ENCODE data around the gene POLR2H. TPM values are rescaled to one million over a fixed set of nuclear protein-coding genes. Genes with fewer than 3 reads are reported as not detected.

The POLR2H gene
- total RNA-seq, 1 experiment from 2014 or later, result 92.6 TPM

DNA sequence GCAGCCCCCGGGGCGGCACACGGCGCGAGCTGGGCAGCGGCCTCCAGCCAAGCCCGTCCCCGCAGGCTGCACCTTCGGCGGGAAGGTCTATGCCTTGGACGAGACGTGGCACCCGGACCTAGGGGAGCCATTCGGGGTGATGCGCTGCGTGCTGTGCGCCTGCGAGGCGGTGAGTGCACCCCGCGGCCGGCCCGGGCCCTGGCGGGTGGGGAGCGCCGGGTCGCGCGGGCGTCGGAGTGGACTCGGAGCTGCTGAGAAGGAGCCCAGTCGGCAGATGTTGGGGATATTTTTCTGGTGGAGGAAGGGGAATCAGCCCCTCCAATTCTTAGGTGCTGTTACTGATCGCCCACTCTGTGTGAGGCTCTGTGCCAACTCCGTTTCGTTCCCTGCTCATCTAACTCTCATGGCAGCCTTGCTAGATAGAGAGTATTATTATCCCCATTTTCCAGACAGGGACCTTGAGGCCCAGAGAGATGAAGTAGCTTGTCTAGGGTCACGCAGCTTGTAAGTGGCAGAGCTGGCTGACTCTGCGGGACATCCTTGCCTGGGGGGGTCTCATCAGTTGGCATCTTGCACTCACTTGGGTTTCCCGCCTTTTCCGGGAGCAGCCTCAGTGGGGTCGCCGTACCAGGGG, 19.2 kb downstream of the POLR2H start:
- no TSS peak for BruUV-seq (replicated peaks)
- H3K27me3 ChIP-seq (replicated peaks; ENCODE audit: insufficient read depth, low read depth, low read length, poor library complexity), result peaks cover 41% of the 10 kb centered on the region
- H3K4me1 ChIP-seq (ENCODE audit: insufficient read depth, low read length, poor library complexity, severe bottlenecking), result peaks cover 4% of the 10 kb centered on the region
- intact Hi-C loops (cut with micrococcal nuclease; ENCODE audit: unreplicated experiment), result no loop called here
- POLR2A ChIA-PET (ENCODE audit: low non-redundant PET), result no interaction called here
- CTCF ChIA-PET, result no interaction called here
- TF ChIP-seq, protein P1, sequence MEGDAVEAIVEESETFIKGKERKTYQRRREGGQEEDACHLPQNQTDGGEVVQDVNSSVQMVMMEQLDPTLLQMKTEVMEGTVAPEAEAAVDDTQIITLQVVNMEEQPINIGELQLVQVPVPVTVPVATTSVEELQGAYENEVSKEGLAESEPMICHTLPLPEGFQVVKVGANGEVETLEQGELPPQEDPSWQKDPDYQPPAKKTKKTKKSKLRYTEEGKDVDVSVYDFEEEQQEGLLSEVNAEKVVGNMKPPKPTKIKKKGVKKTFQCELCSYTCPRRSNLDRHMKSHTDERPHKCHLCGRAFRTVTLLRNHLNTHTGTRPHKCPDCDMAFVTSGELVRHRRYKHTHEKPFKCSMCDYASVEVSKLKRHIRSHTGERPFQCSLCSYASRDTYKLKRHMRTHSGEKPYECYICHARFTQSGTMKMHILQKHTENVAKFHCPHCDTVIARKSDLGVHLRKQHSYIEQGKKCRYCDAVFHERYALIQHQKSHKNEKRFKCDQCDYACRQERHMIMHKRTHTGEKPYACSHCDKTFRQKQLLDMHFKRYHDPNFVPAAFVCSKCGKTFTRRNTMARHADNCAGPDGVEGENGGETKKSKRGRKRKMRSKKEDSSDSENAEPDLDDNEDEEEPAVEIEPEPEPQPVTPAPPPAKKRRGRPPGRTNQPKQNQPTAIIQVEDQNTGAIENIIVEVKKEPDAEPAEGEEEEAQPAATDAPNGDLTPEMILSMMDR (conservative IDR thresholded peaks at IDR 0.05; ENCODE audit: low read depth, low read length), result no peak
- TF ChIP-seq EZH2 (IDR thresholded peaks at IDR 0.05; ENCODE audit: borderline replicate concordance, low read depth, low read length, poor library complexity, severe bottlenecking), result peak; percentile 98
- H3K4me3 ChIP-seq (ENCODE audit: low read depth, low read length, poor library complexity, severe bottlenecking), result peak overlapping the region; percentile 34
- no peaks in the 10 kb centered on the region for H3K36me3 ChIP-seq (ENCODE audit: insufficient read depth, low read length, poor library complexity, severe bottlenecking)
- no peak for DNase-seq (ENCODE audit: low spot score)
- no peak overlapping the region for H3K27ac ChIP-seq (ENCODE audit: low read depth, low read length, poor library complexity, severe bottlenecking)
- H3K9me3 ChIP-seq (ENCODE audit: low read depth, low read length, poor library complexity, severe bottlenecking), result no peaks in the 10 kb centered on the region

DNA sequence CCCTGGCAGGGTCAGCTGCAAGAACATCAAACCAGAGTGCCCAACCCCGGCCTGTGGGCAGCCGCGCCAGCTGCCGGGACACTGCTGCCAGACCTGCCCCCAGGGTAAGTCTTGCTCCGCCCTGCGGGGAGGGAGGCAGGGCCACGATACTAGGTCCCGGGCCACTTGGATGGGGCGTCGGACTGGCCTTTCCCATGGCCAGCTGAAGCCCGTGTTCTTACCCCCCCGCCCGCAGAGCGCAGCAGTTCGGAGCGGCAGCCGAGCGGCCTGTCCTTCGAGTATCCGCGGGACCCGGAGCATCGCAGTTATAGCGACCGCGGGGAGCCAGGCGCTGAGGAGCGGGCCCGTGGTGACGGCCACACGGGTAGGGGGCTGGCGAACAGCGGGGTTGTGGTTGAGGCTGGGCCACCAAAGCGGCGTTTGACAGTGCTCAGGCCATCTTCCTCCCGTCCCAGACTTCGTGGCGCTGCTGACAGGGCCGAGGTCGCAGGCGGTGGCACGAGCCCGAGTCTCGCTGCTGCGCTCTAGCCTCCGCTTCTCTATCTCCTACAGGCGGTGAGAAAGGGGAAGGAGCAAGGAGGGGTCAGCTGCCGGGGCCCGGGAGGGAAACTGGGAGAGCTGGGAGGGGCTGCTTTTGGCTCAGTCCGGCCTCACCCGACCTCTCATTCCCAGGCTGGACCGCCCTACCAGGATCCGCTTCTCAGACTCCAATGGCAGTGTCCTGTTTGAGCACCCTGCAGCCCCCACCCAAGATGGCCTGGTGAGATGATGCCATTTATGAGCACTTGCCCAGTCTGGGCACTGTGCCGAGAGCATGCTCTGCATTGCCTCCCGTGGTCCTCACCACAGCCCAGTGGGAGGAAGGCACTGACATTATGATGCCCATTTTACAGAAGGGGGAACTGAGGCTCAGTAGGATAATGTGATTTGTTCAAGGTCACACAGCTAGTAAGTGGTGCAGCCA, 20.0 kb downstream of the POLR2H start:
- H3K27me3 ChIP-seq (replicated peaks; ENCODE audit: insufficient read depth, low read depth, low read length, poor library complexity), result peaks cover 41% of the 10 kb centered on the region

DNA sequence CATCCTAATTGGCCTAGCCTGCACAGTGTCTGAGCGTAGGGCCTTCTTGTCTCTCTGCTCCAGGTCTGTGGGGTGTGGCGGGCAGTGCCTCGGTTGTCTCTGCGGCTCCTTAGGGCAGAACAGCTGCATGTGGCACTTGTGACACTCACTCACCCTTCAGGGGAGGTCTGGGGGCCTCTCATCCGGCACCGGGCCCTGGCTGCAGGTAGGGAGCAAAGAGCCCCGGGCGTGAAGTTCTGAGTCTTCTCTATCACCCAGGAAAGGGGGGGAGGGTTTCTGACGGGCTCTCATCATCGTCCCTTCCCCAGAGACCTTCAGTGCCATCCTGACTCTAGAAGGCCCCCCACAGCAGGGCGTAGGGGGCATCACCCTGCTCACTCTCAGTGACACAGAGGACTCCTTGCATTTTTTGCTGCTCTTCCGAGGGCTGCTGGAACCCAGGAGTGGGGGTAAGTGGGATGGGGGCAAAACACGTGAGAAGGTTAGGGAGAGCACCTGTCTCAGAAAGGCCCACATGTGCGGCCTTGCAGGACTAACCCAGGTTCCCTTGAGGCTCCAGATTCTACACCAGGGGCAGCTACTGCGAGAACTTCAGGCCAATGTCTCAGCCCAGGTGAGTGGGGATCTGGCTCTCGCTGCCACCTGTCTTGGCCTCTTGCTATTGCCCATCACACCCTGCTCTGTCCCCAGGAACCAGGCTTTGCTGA, 21.0 kb downstream of the POLR2H start:
- CTCF ChIA-PET, result no interaction called here
- no peak for TF ChIP-seq EZH2 (IDR thresholded peaks at IDR 0.05; ENCODE audit: borderline replicate concordance, low read depth, low read length, poor library complexity, severe bottlenecking)
- TF ChIP-seq, protein P1 (conservative IDR thresholded peaks at IDR 0.05; ENCODE audit: low read depth, low read length), result no peak
- H3K36me3 ChIP-seq (ENCODE audit: insufficient read depth, low read length, poor library complexity, severe bottlenecking), result no peaks in the 10 kb centered on the region
- BruUV-seq (replicated peaks), result no TSS peak
- no peak for DNase-seq (ENCODE audit: low spot score)
- H3K4me3 ChIP-seq (ENCODE audit: low read depth, low read length, poor library complexity, severe bottlenecking), result no peak overlapping the region
- no peak overlapping the region for H3K27ac ChIP-seq (ENCODE audit: low read depth, low read length, poor library complexity, severe bottlenecking)
- intact Hi-C loops (cut with micrococcal nuclease; ENCODE audit: unreplicated experiment), result no loop called here
- H3K9me3 ChIP-seq (ENCODE audit: low read depth, low read length, poor library complexity, severe bottlenecking), result no peaks in the 10 kb centered on the region
- H3K4me1 ChIP-seq (ENCODE audit: insufficient read depth, low read length, poor library complexity, severe bottlenecking), result peaks cover 4% of the 10 kb centered on the region
- POLR2A ChIA-PET (ENCODE audit: low non-redundant PET), result no interaction called here
- peaks cover 39% of the 10 kb centered on the region for H3K27me3 ChIP-seq (replicated peaks; ENCODE audit: insufficient read depth, low read depth, low read length, poor library complexity)

More for the DNA sequence above, 20.0 kb downstream of the POLR2H start:
- H3K36me3 ChIP-seq (ENCODE audit: insufficient read depth, low read length, poor library complexity, severe bottlenecking), result no peaks in the 10 kb centered on the region
- H3K4me3 ChIP-seq (ENCODE audit: low read depth, low read length, poor library complexity, severe bottlenecking), result no peak overlapping the region
- POLR2A ChIA-PET (ENCODE audit: low non-redundant PET), result no interaction called here
- TF ChIP-seq, protein P1 (conservative IDR thresholded peaks at IDR 0.05; ENCODE audit: low read depth, low read length), result no peak
- no peak for TF ChIP-seq EZH2 (IDR thresholded peaks at IDR 0.05; ENCODE audit: borderline replicate concordance, low read depth, low read length, poor library complexity, severe bottlenecking)
- BruUV-seq (replicated peaks), result no TSS peak
- H3K9me3 ChIP-seq (ENCODE audit: low read depth, low read length, poor library complexity, severe bottlenecking), result no peaks in the 10 kb centered on the region
- CTCF ChIA-PET, result interaction anchor here (0.6 kb wide), 1 partner anchor 159 kb away, joined by 4 read pairs; no protein-coding TSS in a partner anchor
- H3K4me1 ChIP-seq (ENCODE audit: insufficient read depth, low read length, poor library complexity, severe bottlenecking), result peaks cover 4% of the 10 kb centered on the region
- no peak for DNase-seq (ENCODE audit: low spot score)
- no peak overlapping the region for H3K27ac ChIP-seq (ENCODE audit: low read depth, low read length, poor library complexity, severe bottlenecking)
- intact Hi-C loops (cut with micrococcal nuclease; ENCODE audit: unreplicated experiment), result no loop called here
